Large intestine (tissue), 3 donors: ENCODE data around the gene TMEM255B. TPM values are rescaled to one million over a fixed set of nuclear protein-coding genes. Genes with fewer than 3 reads are reported as not detected.

ENCODE experiments used
- DNase-seq, 2 donors: peaks; one replicate each; pipeline versions ENCODE4 v3.0.0 to v3.0.0-alpha.2; 2013
- H3K27ac ChIP-seq: one replicate; pipeline ENCODE4 v1.5.1; 2013; ENCODE audit warnings: low read length
- H3K27me3 ChIP-seq: 2 replicates; pipeline ENCODE4 v1.6.1; 2013; ENCODE audit warnings: low read length; ENCODE audit not compliant: control insufficient read depth, insufficient read depth
- H3K36me3 ChIP-seq: 2 replicates; pipeline ENCODE4 v1.6.1; 2013; ENCODE audit warnings: low read length; ENCODE audit not compliant: control insufficient read depth, insufficient read depth
- H3K4me1 ChIP-seq: one replicate; pipeline ENCODE4 v1.6.1; 2013; ENCODE audit warnings: low read length; ENCODE audit not compliant: control insufficient read depth, insufficient read depth
- H3K4me3 ChIP-seq: one replicate; pipeline ENCODE4 v1.5.1; 2013; ENCODE audit warnings: low read length
- H3K9me3 ChIP-seq: one replicate; pipeline ENCODE4 v1.6.1; 2013; ENCODE audit warnings: mild to moderate bottlenecking, low read depth, low read length, moderate library complexity; ENCODE audit not compliant: control insufficient read depth
- WGBS: methylation state at CpG from one replicate; pipeline ENCODE4 v1.1.5; 2013; ENCODE audit warnings: low lambda C conversion rate; ENCODE audit not compliant: insufficient coverage; 5-methylcytosine and 5-hydroxymethylcytosine counted together
- polyA plus RNA-seq: library from polyadenylated mRNA; unstranded; fragments of 120-200 nt; gene quantifications from one replicate; pipeline ENCODE4 v1.2.1, GENCODE V29; 2013

The TMEM255B gene
- polyA plus RNA-seq, 1 donor: 5.1 TPM

DNA sequence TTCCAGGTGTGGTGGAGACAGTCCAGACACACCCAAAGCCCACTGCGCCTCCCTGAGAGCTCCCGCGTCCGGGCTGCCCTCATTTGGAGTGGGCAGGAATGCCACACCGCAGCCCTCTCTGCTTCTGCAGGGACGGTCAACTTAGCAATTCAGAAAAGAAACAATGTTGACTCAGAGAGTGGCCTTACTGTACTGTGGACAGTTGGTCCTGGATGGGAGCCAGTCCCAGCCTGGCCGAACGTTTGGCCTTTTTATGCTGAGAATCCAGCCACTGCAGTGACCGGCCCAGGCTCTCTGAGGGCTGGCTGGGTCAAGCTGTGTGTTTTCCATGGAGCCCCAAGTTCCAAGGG is 97.7 kb downstream of the TMEM255B start:
- peaks cover 64% of the 10 kb centered on the region for H3K4me1 ChIP-seq
- WGBS: no CpG with 5 or more reads among the region's 9 CpGs
- no peaks in the 10 kb centered on the region for H3K27me3 ChIP-seq
- no peak overlapping the region for H3K4me3 ChIP-seq
- no peaks in the 10 kb centered on the region for H3K9me3 ChIP-seq
- H3K27ac ChIP-seq: peak overlapping the region; percentile 42
- no peak for DNase-seq
- H3K36me3 ChIP-seq: peaks cover 4% of the 10 kb centered on the region

DNA sequence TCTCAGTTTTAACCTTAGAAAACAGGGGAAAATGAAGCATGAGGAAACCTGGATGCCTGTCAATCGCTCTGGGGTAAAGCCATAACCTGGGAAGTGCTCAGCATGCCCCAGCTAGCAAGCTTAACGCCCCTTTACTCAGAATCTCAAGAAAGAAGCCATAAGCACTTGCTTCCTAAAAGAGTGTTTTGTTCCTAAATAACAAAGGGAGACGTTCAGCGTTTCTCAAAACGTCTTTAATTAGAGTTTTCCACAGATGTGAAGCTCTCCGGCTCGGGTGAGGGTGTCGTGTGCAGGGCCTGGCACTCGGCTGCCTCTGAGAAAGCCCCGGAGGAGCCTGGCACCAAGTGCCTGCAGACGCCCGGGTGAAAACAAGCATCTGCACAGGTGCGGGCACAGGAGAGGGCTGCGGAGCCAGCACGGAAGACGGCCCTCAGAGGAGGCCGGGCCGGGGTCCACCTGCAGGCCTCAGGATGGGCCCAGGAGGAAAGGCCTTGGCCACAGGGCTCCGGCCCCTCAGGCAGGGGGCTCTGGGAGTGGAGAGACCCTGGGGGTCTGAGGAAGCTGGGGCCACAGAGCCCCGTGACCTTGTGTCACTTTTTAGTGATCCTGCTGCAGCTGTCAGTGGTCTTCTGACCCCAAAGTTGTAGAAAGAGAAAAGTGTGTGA is 98.6 kb downstream of the TMEM255B start:
- Histone ChIP-seq H3K4me1 (peaks cover 66% of the 10 kb centered on the region), H3K27ac (no peak overlapping the region), H3K4me3 (no peak overlapping the region), H3K9me3 (no peaks in the 10 kb centered on the region), H3K27me3 (peaks cover 2% of the 10 kb centered on the region), H3K36me3 (peaks cover 4% of the 10 kb centered on the region)
- DNase-seq: no peak
- WGBS: no CpG with 5 or more reads among the region's 20 CpGs

DNA sequence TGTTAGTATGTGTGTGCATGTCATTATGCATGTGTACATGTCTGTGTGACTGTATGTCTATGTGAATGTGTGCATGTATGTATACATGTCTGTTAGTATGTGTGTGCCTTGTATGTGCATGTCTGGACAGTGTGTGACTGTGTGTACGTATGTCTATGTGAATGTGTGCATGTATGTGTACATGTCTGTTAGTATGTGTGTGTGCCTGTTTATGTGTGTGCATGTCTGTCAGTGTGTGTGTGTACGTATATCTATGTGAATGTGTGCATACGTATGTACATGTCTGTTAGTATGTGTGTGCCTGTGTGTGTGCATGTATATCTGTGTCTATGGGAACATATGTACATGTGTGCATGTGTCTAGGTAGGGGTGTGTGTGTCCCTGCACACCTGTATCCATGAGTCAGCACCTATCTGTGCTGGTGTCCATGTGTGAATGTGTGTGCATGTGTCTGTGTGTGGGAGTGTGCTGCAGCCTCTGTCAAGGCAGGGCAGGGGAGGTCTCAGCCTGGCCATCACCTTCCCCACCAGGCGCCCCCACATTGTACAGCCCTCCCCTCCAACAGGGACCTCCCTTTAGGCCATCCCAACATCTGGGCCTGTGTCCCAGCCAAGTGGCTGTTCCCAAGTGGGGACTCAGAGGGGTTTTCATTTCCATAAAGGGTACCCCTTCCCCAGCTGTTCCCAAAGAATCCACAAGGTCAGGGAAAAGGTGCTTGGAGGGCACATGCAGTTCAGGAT is 100.5 kb downstream of the TMEM255B start:
- peaks cover 6% of the 10 kb centered on the region for H3K27me3 ChIP-seq
- WGBS: no CpG with 5 or more reads among the region's 4 CpGs
- H3K4me3 ChIP-seq: no peak overlapping the region
- DNase-seq: no peak
- peaks cover 4% of the 10 kb centered on the region for H3K36me3 ChIP-seq
- peaks cover 48% of the 10 kb centered on the region for H3K4me1 ChIP-seq
- H3K9me3 ChIP-seq: no peaks in the 10 kb centered on the region
- H3K27ac ChIP-seq: peak overlapping the region; percentile 90

DNA sequence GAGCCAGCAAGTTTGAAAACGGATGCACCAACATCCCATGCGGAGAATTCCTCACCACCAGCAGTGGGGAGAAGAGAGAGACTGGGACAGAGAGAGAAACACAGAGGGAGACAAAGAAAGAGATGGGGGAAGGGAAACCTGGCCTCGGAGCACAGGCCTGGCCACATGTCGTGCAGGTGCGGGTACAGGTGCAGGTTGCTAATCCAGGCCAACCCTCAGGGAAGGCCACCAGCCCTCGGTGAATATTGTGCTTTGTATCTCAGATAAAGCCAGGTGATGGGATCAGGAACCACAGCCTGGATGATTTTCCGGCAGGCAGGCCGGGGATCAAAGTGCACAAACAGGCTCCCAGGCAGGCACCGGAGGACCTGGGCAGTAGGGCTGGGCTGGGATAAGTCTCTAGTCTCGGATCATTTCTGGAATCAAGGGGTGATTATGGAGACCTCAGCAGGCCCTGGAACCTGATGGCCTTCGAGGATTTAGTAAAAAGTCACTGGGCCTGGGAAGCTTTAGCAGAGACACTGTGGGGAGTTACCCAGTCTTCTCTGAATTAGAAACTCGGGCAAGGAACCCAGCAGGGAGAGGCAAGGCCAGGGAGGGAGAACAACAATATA is 101.1 kb downstream of the TMEM255B start:
- peak; percentile 74 to 92 for DNase-seq
- peaks cover 4% of the 10 kb centered on the region for H3K36me3 ChIP-seq
- H3K27ac ChIP-seq: peak overlapping the region; percentile 90
- peaks cover 8% of the 10 kb centered on the region for H3K27me3 ChIP-seq
- no peak overlapping the region for H3K4me3 ChIP-seq
- no CpG with 5 or more reads among the region's 12 CpGs for WGBS
- no peaks in the 10 kb centered on the region for H3K9me3 ChIP-seq
- H3K4me1 ChIP-seq: peaks cover 47% of the 10 kb centered on the region

DNA sequence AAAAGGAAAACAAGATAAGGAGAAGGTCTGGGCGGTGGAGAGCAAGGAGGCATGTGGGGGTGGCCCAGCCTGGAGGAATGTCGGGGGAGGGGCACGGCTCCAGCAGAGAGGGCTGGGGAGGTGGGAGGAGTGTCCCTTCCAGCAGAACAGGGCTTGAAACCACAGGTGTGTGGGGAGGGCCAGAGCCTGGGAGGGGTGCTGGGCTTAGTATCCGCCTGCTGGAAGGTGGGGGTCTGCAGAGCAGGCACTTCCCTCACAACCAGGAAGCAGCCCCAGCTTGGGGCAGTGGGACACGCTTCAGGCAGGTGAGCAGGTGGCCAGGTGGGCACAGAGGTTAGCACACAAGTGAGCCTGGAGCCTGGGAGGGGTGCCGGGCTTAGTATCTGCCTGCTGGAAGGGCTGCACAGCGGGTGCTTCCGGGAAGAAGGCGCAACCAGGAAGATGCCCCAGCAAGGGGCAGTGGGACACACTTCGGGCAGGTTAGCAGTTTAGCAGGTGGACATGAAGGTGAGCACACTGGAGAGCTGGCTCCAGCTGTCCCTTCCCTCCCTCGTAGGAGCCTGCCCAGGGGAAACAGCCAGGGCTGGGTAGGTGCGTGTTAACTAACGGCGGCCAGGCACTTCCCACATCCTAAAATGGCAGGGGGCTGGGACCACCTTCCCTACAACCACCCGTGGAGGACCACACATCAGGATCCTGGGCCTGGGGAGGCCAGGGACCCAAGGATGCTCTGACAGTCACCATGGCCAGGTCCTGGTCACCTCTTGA is 101.8 kb downstream of the TMEM255B start:
- peaks cover 8% of the 10 kb centered on the region for H3K27me3 ChIP-seq
- peak overlapping the region; percentile 90 for H3K27ac ChIP-seq
- WGBS: no CpG with 5 or more reads among the region's 15 CpGs
- peak overlapping the region; percentile 7 for H3K4me3 ChIP-seq
- H3K36me3 ChIP-seq: peaks cover 4% of the 10 kb centered on the region
- peaks cover 47% of the 10 kb centered on the region for H3K4me1 ChIP-seq
- no peaks in the 10 kb centered on the region for H3K9me3 ChIP-seq
- DNase-seq: peak in 1 of 2 donors; percentile 76

DNA sequence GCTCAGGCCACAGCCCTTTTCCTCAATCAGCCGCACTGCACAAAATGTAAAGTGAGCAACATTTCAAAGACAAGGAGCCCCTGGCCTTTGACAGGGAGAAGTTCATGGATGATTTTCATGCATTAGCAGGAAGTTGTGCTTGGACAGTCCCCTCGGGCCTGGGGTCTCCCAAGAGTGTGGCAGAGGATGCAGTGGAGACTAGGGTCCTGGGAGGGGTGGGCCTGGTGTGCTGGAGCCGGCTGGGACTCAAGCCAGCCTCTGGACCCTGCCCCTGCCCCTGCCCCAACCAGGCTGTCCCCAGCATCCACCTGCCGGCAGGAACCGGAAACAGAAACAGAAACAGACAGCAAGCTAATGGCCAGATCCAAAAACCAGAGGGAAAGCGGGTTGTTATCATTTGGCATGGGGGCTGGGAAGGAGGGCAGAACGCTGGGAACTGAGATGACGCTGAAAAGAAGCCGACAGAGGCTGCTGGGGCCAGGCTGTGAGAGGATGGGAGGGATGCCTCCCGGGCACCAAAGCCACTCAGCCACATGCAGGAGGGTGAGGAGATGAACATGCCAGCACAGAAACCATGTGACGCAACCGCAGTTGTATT is 102.5 kb downstream of the TMEM255B start:
- no CpG with 5 or more reads among the region's 12 CpGs for WGBS
- Histone ChIP-seq H3K27ac (peak overlapping the region; percentile 90), H3K36me3 (no peaks in the 10 kb centered on the region), H3K27me3 (peaks cover 8% of the 10 kb centered on the region), H3K4me3 (no peak overlapping the region), H3K9me3 (no peaks in the 10 kb centered on the region), H3K4me1 (peaks cover 41% of the 10 kb centered on the region)
- no peak for DNase-seq

GRCh38 chr13:113862191-113862930 is 103.3 kb downstream of the TMEM255B start:
- Histone ChIP-seq H3K27ac (peak overlapping the region; percentile 90), H3K4me1 (peaks cover 34% of the 10 kb centered on the region), H3K27me3 (peaks cover 8% of the 10 kb centered on the region), H3K9me3 (no peaks in the 10 kb centered on the region), H3K36me3 (no peaks in the 10 kb centered on the region), H3K4me3 (peak overlapping the region; percentile 50)
- no peak for DNase-seq
- WGBS: no CpG with 5 or more reads among the region's 31 CpGs

GRCh38 chr13:113862931-113863523 is 104.0 kb downstream of the TMEM255B start:
- peak in 1 of 2 donors; percentile 47 for DNase-seq
- WGBS: no CpG with 5 or more reads among the region's 60 CpGs
- Histone ChIP-seq H3K4me3 (peak overlapping the region; percentile 50), H3K27ac (peak overlapping the region; percentile 90), H3K4me1 (peaks cover 33% of the 10 kb centered on the region), H3K9me3 (no peaks in the 10 kb centered on the region), H3K36me3 (no peaks in the 10 kb centered on the region), H3K27me3 (peaks cover 8% of the 10 kb centered on the region)

DNA sequence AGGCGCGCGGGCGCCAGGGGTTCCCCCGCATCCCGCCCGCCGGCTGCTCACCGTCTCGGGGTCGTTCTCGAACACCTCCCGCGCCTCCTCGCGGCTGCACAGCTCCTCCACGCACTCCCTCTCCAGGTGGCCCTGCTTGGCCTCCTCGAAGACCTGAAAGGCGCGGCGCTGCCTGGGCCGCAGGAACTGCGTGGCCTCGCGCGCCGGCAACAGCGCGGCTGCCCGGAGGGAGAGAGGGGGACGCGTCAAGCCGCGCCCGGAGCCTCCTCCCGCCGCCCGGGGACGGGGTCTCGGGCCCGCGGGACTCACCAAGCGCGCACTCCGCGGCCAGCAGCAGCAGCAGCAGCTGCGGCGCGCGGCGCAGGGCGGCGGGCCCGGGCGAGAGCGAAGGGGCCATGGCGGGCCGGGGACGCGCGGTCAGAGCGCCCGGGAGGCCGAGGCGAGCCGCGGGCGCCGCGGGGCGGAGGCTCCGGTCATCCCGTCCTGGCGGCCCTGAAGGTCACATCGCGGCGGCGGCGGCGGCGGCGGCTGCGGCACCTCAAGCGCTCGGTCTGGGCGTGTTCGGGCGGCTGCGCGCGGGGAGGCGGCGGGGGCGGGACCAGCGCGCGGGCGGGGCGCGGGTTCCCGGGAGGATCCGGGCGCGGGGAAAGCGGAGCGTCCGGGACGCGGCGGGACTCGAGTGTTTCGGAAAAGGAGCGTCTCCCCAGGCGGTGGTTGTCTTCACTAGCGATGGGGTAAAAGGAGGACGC is 104.7 kb downstream of the TMEM255B start, which contains the start of gene GAS6:
TSS of gene GAS6 (minus strand) at position 553 of the 749 bp plus-strand sequence. CDS start at position 397, 156 bp downstream.
- Histone ChIP-seq H3K4me3 (peak within 1 kb of the TSS; percentile 50), H3K9me3 (no peaks in the 10 kb centered on the region), H3K27ac (peak within 1 kb of the TSS; percentile 90), H3K36me3 (no peaks in the 10 kb centered on the region), H3K4me1 (peaks cover 33% of the 10 kb centered on the region), H3K27me3 (peaks cover 8% of the 10 kb centered on the region)
- peak in 1 of 2 donors; percentile 73 for DNase-seq
- whole genome bisulfite sequencing: 0% methylated on average over 1 of the region's 116 CpGs
